Retina (tissue), 1 donor: ENCODE results near the gene CROCC.
"Not testable (repeated sequence)": the region's sequence is repeated elsewhere in the genome, so short reads cannot be mapped to it uniquely, and the experiment has no call there.

Experiments
- DNase-seq: peaks from one replicate; pipeline ENCODE4 v3.0.0-alpha.2; 2016

CROCC gene

GRCh38 chr1:16898298-16898697 lies 23.4 kb upstream of the CROCC start:
- not testable (repeated sequence) for DNase-seq

GRCh38 chr1:16899020-16899419 lies 22.7 kb upstream of the CROCC start:
- not testable (repeated sequence) for DNase-seq

GRCh38 chr1:16900751-16901150 lies 21.0 kb upstream of the CROCC start:
- no peak for DNase-seq

- DNase-seq = not testable (repeated sequence)
Observed at GRCh38 chr1:16901371-16901770, 20.4 kb upstream of the CROCC start.

- DNase-seq = no peak
Observed at GRCh38 chr1:16903054-16903453, 18.7 kb upstream of the CROCC start.

GRCh38 chr1:16903458-16903796 lies 18.3 kb upstream of the CROCC start:
- no peak for DNase-seq

- DNase-seq = peak; percentile 100
Observed at GRCh38 chr1:16904560-16905109, 17.1 kb upstream of the CROCC start.

- DNase-seq = peak; percentile 98
Observed at GRCh38 chr1:16905110-16905867, 16.4 kb upstream of the CROCC start.

GRCh38 chr1:16905868-16906702 lies 15.6 kb upstream of the CROCC start:
- DNase-seq = no peak

- no peak for DNase-seq
Observed at GRCh38 chr1:16906873-16907272, 14.9 kb upstream of the CROCC start.

- no peak for DNase-seq
Observed at GRCh38 chr1:16907870-16908758, 13.6 kb upstream of the CROCC start.

- DNase-seq = not testable (repeated sequence)
Observed at GRCh38 chr1:16911851-16912721, 9.6 kb upstream of the CROCC start.

- DNase-seq = not testable (repeated sequence)
Observed at GRCh38 chr1:16912742-16913141, 9.0 kb upstream of the CROCC start.

GRCh38 chr1:16913181-16913832 lies 8.4 kb upstream of the CROCC start:
- no peak for DNase-seq

- peak; percentile 90 for DNase-seq
Observed at GRCh38 chr1:16913833-16914662, 7.7 kb upstream of the CROCC start.

- DNase-seq = peak; percentile 44
Observed at GRCh38 chr1:16914928-16915626, 6.7 kb upstream of the CROCC start.

GRCh38 chr1:16915627-16915973 lies 6.1 kb upstream of the CROCC start:
- no peak for DNase-seq

GRCh38 chr1:16916036-16916880 lies 5.5 kb upstream of the CROCC start:
- not testable (repeated sequence) for DNase-seq

- no peak for DNase-seq
Observed at GRCh38 chr1:16918371-16918770, 3.4 kb upstream of the CROCC start.
